HepG2 (cell line): Measurements from ENCODE around the gene FOXN3. TPM values are rescaled to one million over a fixed set of nuclear protein-coding genes. Genes with fewer than 3 reads are reported as not detected.

Source experiments
- ATAC-seq: fragments of 200-7000 bp; cut with Tn5 transposase; 3 replicates; pipeline ENCODE4 v1.9.1; 2020; ENCODE audit warnings: mild to moderate bottlenecking, moderate library complexity
- BruUV-seq: library from RNA; stranded (reverse); fragments of 400-500 nt; replicated peaks from 2 replicates; lab custom pipeline; 2021; lab: Mats Ljungman, UMichigan
- CTCF ChIA-PET: fragments of 300-600 bp; formaldehyde crosslinking; extraction: SDS; loops from one replicate; lab custom pipeline; 2021; ENCODE audit warnings: low total read pairs, inconsistent platforms, low intra/inter-chr PET ratio; lab: Yijun Ruan, JAX
- POLR2A ChIA-PET: fragments of 350-600 bp; sonication (Branson Sonifier 250); formaldehyde crosslinking; loops from one replicate; lab custom pipeline; 2020; ENCODE audit warnings: antibody characterized with exemption, inconsistent platforms; lab: Yijun Ruan, JAX
- DNase-seq: peaks from one replicate; pipeline ENCODE4 v3.0.0-alpha.2; 2015; ENCODE audit warnings: low spot score
- FAIRE-seq: peaks from 3 replicates; lab custom pipeline; 2011; peaks lifted over from hg19 to GRCh38; lab: Jason Lieb, UNC
- H2AFZ ChIP-seq: one replicate; pipeline ENCODE4 v1.6.1; 2011; ENCODE audit warnings: low read length, inconsistent platforms
- H3K27ac ChIP-seq: fragments of 300-600 bp; 3 replicates; pipeline ENCODE4 v1.8.0; 2011; ENCODE audit warnings: mixed run types, mild to moderate bottlenecking, mixed read lengths, low read length, inconsistent platforms; ENCODE audit not compliant: insufficient read depth; ENCODE audit errors: extremely low read length
- H3K27me3 ChIP-seq, 2 experiments: fragments of 200-600 bp in 1 of 2; 2 replicates in 1 of 2; 3 replicates in 1 of 2; pipeline versions ENCODE4 v1.6.0 to v1.8.0; 2011; ENCODE audit warnings: low read length in 2 of 2, mild to moderate bottlenecking in 2 of 2, moderate library complexity in 2 of 2, inconsistent platforms in 1 of 2; ENCODE audit not compliant: insufficient read depth in 2 of 2, control insufficient read depth in 1 of 2
- H3K36me3 ChIP-seq, 2 experiments: fragments of 200-600 bp in 1 of 2; replicated peaks in 1 of 2; 2 replicates in 1 of 2; 3 replicates in 1 of 2; pipeline versions ENCODE4 v1.5.1 to v1.8.0; 2011; ENCODE audit warnings: low read length in 2 of 2, inconsistent platforms in 1 of 2; ENCODE audit not compliant: insufficient read depth in 2 of 2, control insufficient read depth in 1 of 2
- H3K4me1 ChIP-seq: 2 replicates; pipeline ENCODE4 v1.5.1; 2012; ENCODE audit warnings: low read length, inconsistent platforms; ENCODE audit not compliant: insufficient read depth
- H3K4me2 ChIP-seq: 2 replicates; pipeline ENCODE4 v1.6.0; 2011; ENCODE audit warnings: low read depth, low read length, inconsistent platforms
- H3K4me3 ChIP-seq, 3 experiments: fragments of 200-600 bp in 1 of 3; sonication (generic), shearing (Covaris generic) in 1 of 3; replicated peaks in 1 of 3; 2 replicates each; pipeline ENCODE4 v1.5.1; 2011 to 2016; ENCODE audit warnings: low read length in 3 of 3, inconsistent platforms in 2 of 3, low read depth in 2 of 3, mild to moderate bottlenecking in 2 of 3, control low read depth in 1 of 3, mixed read lengths in 1 of 3; ENCODE audit not compliant: insufficient read depth in 1 of 3
- H3K79me2 ChIP-seq: one replicate; pipeline ENCODE4 v1.6.1; 2011; ENCODE audit warnings: low read length, inconsistent platforms; ENCODE audit not compliant: insufficient read depth
- H3K9ac ChIP-seq: 2 replicates; pipeline ENCODE4 v1.6.0; 2011; ENCODE audit warnings: mild to moderate bottlenecking, low read depth, low read length, inconsistent platforms; ENCODE audit not compliant: insufficient read depth
- H3K9me3 ChIP-seq: 2 replicates; pipeline ENCODE4 v1.5.1; 2012; ENCODE audit warnings: mild to moderate bottlenecking, low read length
- H4K20me1 ChIP-seq: 2 replicates; pipeline ENCODE4 v1.6.0; 2011; ENCODE audit warnings: inconsistent platforms, mild to moderate bottlenecking, low read length, moderate library complexity; ENCODE audit not compliant: insufficient read depth
- CAMTA2 ChIP-seq: sonication (generic); formaldehyde crosslinking; IDR thresholded peaks from 2 replicates; pipeline ENCODE4 v1.4.0; 2020; ENCODE audit warnings: mild to moderate bottlenecking, missing genetic modification reagents, borderline replicate concordance
- ELF1 ChIP-seq: sonication (generic); formaldehyde crosslinking; IDR thresholded peaks from 2 replicates; pipeline ENCODE4 v1.4.0; 2020; ENCODE audit warnings: missing genetic modification reagents
- IKZF1 ChIP-seq: fragments of 450-650 bp; IDR thresholded peaks from 2 replicates; pipeline ENCODE4 v1.7.1; 2016
- IRF9 ChIP-seq: sonication (generic); formaldehyde crosslinking; IDR thresholded peaks from 2 replicates; pipeline ENCODE4 v1.8.0; 2022; ENCODE audit warnings: missing genetic modification reagents, mild to moderate bottlenecking, borderline replicate concordance
- NFIB ChIP-seq: sonication (generic); formaldehyde crosslinking; IDR thresholded peaks from 2 replicates; pipeline ENCODE4 v1.9.0; 2021; ENCODE audit warnings: missing genetic modification reagents, mild to moderate bottlenecking, borderline replicate concordance
- PAXIP1 ChIP-seq: sonication (generic); formaldehyde crosslinking; conservative IDR thresholded peaks from 2 replicates; pipeline ENCODE4 v1.4.0; 2020; ENCODE audit warnings: mild to moderate bottlenecking, missing genetic modification reagents, moderate library complexity
- PRDM15 ChIP-seq: sonication (generic); formaldehyde crosslinking; IDR thresholded peaks from 2 replicates; pipeline ENCODE4 v1.4.0; 2020; ENCODE audit warnings: missing genetic modification reagents
- SAFB2 ChIP-seq: sonication (generic); formaldehyde crosslinking; IDR thresholded peaks from 2 replicates; pipeline ENCODE4 v1.5.1; 2020; ENCODE audit warnings: missing genetic modification reagents, low read depth, mild to moderate bottlenecking, borderline replicate concordance
- SIN3B ChIP-seq: fragments of 150-350 bp; IDR thresholded peaks from 2 replicates; pipeline ENCODE4 v1.6.1; 2014; ENCODE audit warnings: low read length
- ZNF576 ChIP-seq: sonication (generic); formaldehyde crosslinking; IDR thresholded peaks from 2 replicates; pipeline ENCODE4 v1.4.0; 2020; ENCODE audit warnings: mild to moderate bottlenecking, missing genetic modification reagents
- ZNF784 ChIP-seq: sonication (generic); formaldehyde crosslinking; IDR thresholded peaks from 2 replicates; pipeline ENCODE4 v1.5.1; 2020; ENCODE audit warnings: missing genetic modification reagents, mild to moderate bottlenecking, borderline replicate concordance
- ZSCAN25 ChIP-seq: sonication (generic); formaldehyde crosslinking; IDR thresholded peaks from 2 replicates; pipeline ENCODE4 v1.8.0; 2022; ENCODE audit warnings: mild to moderate bottlenecking, missing genetic modification reagents
- WGBS: methylation state at CpG from one replicate; pipeline ENCODE4 v1.1.6; 2017; ENCODE audit warnings: low lambda C conversion rate; 5-methylcytosine and 5-hydroxymethylcytosine counted together
- in situ Hi-C: cut with HindIII; loops from 2 replicates; pipeline ENCODE4 v1.10.0; 2017; ENCODE audit warnings: low pct_unique_long_range_greater_than_20kb; ENCODE audit not compliant: extremely low pct_ligation_motif_present
- intact Hi-C: fragments of 100-400 bp; cut with micrococcal nuclease; formaldehyde crosslinking; loops from one replicate; pipeline ENCODE4 v1.10.0; 2022; ENCODE audit not compliant: unreplicated experiment
- polyA plus RNA-seq, 8 experiments: library from polyadenylated mRNA; depleted of rRNA in 3 of 8; stranded (reverse) in 7 of 8; unstranded in 1 of 8; fragments of >200 nt; fragmentation: Illumina TruSeq in 4 of 8; extraction: Trizol in 4 of 8; gene quantifications; 2 replicates each; pipeline versions ENCODE4 v1.2.1 to v1.2.3, GENCODE V29; 2011 to 2016; ENCODE audit warnings: low read depth in 4 of 8, missing spikeins in 1 of 8, mixed read lengths in 1 of 8; ENCODE audit not compliant: insufficient read depth in 1 of 8
- total RNA-seq, 5 experiments: library from RNA; depleted of rRNA; stranded (reverse); fragments of >200 nt; fragmentation: Illumina TruSeq; extraction: Trizol; gene quantifications; 2 replicates each; pipeline ENCODE4 v1.2.3, GENCODE V29; 2016; ENCODE audit warnings: low read depth in 1 of 5

FOXN3 gene
- total and polyA plus RNA-seq, 2 of the 13 experiments (the other 11 are each of a cell fraction or from before 2014, with no cell fraction given), result 32.4 to 70.2 TPM

GRCh38 chr14:89227496-89227836, 189.6 kb downstream of the FOXN3 start:
- intact Hi-C loops (no loop called here), in situ Hi-C loops (loop anchor here (25.0 kb wide), 1 partner anchor 685 kb away; no protein-coding TSS in a partner anchor)
- POLR2A ChIA-PET, result no interaction called here
- no peak overlapping the region for H3K27ac ChIP-seq
- no peak overlapping the region for H3K9ac ChIP-seq
- H3K27me3 ChIP-seq, result no peaks in the 10 kb centered on the region
- ATAC-seq, result no peak
- WGBS, result 98% methylated on average over 8 of the region's 8 CpGs
- peaks cover 27% of the 10 kb centered on the region; the same call in 1 of the 2 replicates for H4K20me1 ChIP-seq
- no peak for TF ChIP-seq SIN3B
- no peak for TF ChIP-seq ELF1 (CRISPR knock-in tag)
- TF ChIP-seq PAXIP1, result no peak
- no peak for TF ChIP-seq NFIB (CRISPR knock-in tag)
- no peak for TF ChIP-seq IKZF1
- TF ChIP-seq CAMTA2, result no peak
- no peak for TF ChIP-seq IRF9
- TF ChIP-seq SAFB2, result no peak
- TF ChIP-seq ZNF784 (CRISPR knock-in tag), result no peak
- no peak for TF ChIP-seq PRDM15
- no peak for TF ChIP-seq ZNF576 (CRISPR knock-in tag)
- TF ChIP-seq ZSCAN25, result no peak
- no peak overlapping the region for H2AFZ ChIP-seq
- no peaks in the 10 kb centered on the region for H3K9me3 ChIP-seq
- peaks cover 46% of the 10 kb centered on the region for H3K79me2 ChIP-seq
- BruUV-seq, result no TSS peak
- CTCF ChIA-PET, result no interaction called here
- H3K36me3 ChIP-seq, result peaks cover 12 to 18% of the 10 kb centered on the region in 2 experiments
- no peak overlapping the region for H3K4me3 ChIP-seq
- no peak overlapping the region for H3K4me2 ChIP-seq
- DNase-seq, result no peak
- peaks cover 54% of the 10 kb centered on the region for H3K4me1 ChIP-seq
- no peak for FAIRE-seq
